PC-9 (cell line): ENCODE data around the gene APOC4.

Experiments used
- EZH2 ChIP-seq: fragments of 200-600 bp; sonication (generic); IDR thresholded peaks from 2 replicates; pipeline ENCODE4 v1.8.0; 2017; ENCODE audit warnings: antibody characterized with exemption, low read depth
- TF ChIP-seq, protein P1 (sequence below): fragments of 200-600 bp; sonication (generic); conservative IDR thresholded peaks from 2 replicates; pipeline ENCODE4 v1.6.1; 2017; ENCODE audit warnings: mixed run types, antibody characterized with exemption, mild to moderate bottlenecking, moderate library complexity

DNA sequence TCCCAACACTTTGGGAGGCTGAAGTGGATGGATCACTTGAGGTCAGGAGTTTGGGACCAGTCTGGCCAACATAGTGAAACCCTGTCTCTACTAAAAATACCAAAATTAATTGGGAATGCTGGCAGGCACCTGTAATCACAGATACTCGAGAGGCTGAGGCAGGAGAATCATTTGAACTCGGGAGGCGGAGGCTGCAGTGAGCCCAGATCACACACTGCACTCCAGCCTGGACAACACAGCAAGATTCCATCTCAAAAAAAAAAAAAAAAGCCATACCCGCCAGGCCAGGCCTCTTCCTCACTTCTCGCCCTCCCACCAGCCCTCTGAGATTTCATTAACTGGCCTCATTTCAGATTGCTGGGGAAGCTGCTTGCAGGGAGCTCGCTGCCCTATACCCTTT is 51.5 kb downstream of the APOC4 start:
- TF ChIP-seq, protein P1, sequence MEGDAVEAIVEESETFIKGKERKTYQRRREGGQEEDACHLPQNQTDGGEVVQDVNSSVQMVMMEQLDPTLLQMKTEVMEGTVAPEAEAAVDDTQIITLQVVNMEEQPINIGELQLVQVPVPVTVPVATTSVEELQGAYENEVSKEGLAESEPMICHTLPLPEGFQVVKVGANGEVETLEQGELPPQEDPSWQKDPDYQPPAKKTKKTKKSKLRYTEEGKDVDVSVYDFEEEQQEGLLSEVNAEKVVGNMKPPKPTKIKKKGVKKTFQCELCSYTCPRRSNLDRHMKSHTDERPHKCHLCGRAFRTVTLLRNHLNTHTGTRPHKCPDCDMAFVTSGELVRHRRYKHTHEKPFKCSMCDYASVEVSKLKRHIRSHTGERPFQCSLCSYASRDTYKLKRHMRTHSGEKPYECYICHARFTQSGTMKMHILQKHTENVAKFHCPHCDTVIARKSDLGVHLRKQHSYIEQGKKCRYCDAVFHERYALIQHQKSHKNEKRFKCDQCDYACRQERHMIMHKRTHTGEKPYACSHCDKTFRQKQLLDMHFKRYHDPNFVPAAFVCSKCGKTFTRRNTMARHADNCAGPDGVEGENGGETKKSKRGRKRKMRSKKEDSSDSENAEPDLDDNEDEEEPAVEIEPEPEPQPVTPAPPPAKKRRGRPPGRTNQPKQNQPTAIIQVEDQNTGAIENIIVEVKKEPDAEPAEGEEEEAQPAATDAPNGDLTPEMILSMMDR: no peak
- TF ChIP-seq EZH2: no peak
